Measurements from ENCODE around the gene POLE2. TPM values are rescaled to one million over a fixed set of nuclear protein-coding genes. Genes with fewer than 3 reads are reported as not detected.

The POLE2 gene
- total and polyA plus RNA-seq, 2 donors (not counting 1 experiment from before 2014, with no cell fraction given): 4.5 to 8.7 TPM

GRCh38 chr14:49598485-49599300 is 89.3 kb downstream of the POLE2 start, which contains the start of gene LRR1:
Gene LRR1, plus strand, starts transcription at chr14:49598940. Its CDS starts 81 bp downstream, at chr14:49599021.
- Histone ChIP-seq H3K36me3 (ENCODE audit: control insufficient read depth, insufficient read depth, low read length) (no peaks in the 10 kb centered on the region), H2AFZ (ENCODE audit: low read length) (peak within 1 kb of the TSS; percentile 82), H3K9me3 (ENCODE audit: control insufficient read depth, insufficient read depth, low read depth, low read length) (no peaks in the 10 kb centered on the region), H3K79me2 (ENCODE audit: control insufficient read depth, insufficient read depth, low read length) (peaks cover 34% of the 10 kb centered on the region), H3K4me2 (ENCODE audit: extremely low read depth, insufficient read depth, low read length) (peak within 1 kb of the TSS; percentile 99), H3K4me1 (ENCODE audit: control insufficient read depth, extremely low read depth, insufficient read depth, low read length) (no peaks in the 10 kb centered on the region), H4K20me1 (ENCODE audit: control insufficient read depth, extremely low read depth, insufficient read depth, low read length) (no peaks in the 10 kb centered on the region), H3K4me3 (replicated peaks in 1 of 4; ENCODE audit: control extremely low read depth in 1 of 4, insufficient read depth in 1 of 4, low read depth in 3 of 4, low read length in 4 of 4) (peak within 1 kb of the TSS; percentile 91 to 97 (median 94)), H3K9ac (ENCODE audit: insufficient read depth, low read length) (peak within 1 kb of the TSS; percentile 100), H3K27me3 (ENCODE audit: control insufficient read depth, insufficient read depth, low read length) (no peaks in the 10 kb centered on the region), H3K27ac (ENCODE audit: insufficient read depth, low read length) (peak within 1 kb of the TSS; percentile 98)
- peak in 1 of 2 donors; percentile 3 for TF ChIP-seq CTCF (conservative IDR thresholded peaks at IDR 0.05 in 1 of 2, IDR thresholded peaks at IDR 0.05 in 1 of 2; ENCODE audit: low read depth in 1 of 2, low read length in 2 of 2)
- TF ChIP-seq EZH2 (IDR thresholded peaks at IDR 0.05; ENCODE audit: low read length, missing control alignments): no peak
- DNase-seq (ENCODE audit: low read depth in 2 of 2): peak; percentile 81 to 84

GRCh38 chr14:49598189-49598484 is 89.9 kb downstream of the POLE2 start:
- no peaks in the 10 kb centered on the region for H3K27me3 ChIP-seq (ENCODE audit: control insufficient read depth, insufficient read depth, low read length)
- no peaks in the 10 kb centered on the region for H3K36me3 ChIP-seq (ENCODE audit: control insufficient read depth, insufficient read depth, low read length)
- peak overlapping the region; percentile 99 for H3K4me2 ChIP-seq (ENCODE audit: extremely low read depth, insufficient read depth, low read length)
- TF ChIP-seq CTCF (conservative IDR thresholded peaks at IDR 0.05 in 1 of 2, IDR thresholded peaks at IDR 0.05 in 1 of 2; ENCODE audit: low read depth in 1 of 2, low read length in 2 of 2): no peak
- H3K27ac ChIP-seq (ENCODE audit: insufficient read depth, low read length): peak overlapping the region; percentile 98
- peak overlapping the region; percentile 91 to 97 (median 94) for H3K4me3 ChIP-seq (replicated peaks in 1 of 4; ENCODE audit: control extremely low read depth in 1 of 4, insufficient read depth in 1 of 4, low read depth in 3 of 4, low read length in 4 of 4)
- peak overlapping the region; percentile 100 for H3K9ac ChIP-seq (ENCODE audit: insufficient read depth, low read length)
- H4K20me1 ChIP-seq (ENCODE audit: control insufficient read depth, extremely low read depth, insufficient read depth, low read length): no peaks in the 10 kb centered on the region
- peak overlapping the region; percentile 82 for H2AFZ ChIP-seq (ENCODE audit: low read length)
- peaks cover 33% of the 10 kb centered on the region for H3K79me2 ChIP-seq (ENCODE audit: control insufficient read depth, insufficient read depth, low read length)
- DNase-seq (ENCODE audit: low read depth in 2 of 2): no peak
- H3K4me1 ChIP-seq (ENCODE audit: control insufficient read depth, extremely low read depth, insufficient read depth, low read length): no peaks in the 10 kb centered on the region
- H3K9me3 ChIP-seq (ENCODE audit: control insufficient read depth, insufficient read depth, low read depth, low read length): no peaks in the 10 kb centered on the region

GRCh38 chr14:49594347-49595091 is 93.5 kb downstream of the POLE2 start:
- DNase-seq (ENCODE audit: low read depth in 2 of 2): peak; percentile 74 to 84
- H3K79me2 ChIP-seq (ENCODE audit: control insufficient read depth, insufficient read depth, low read length): peaks cover 20% of the 10 kb centered on the region
- no peaks in the 10 kb centered on the region for H3K27me3 ChIP-seq (ENCODE audit: control insufficient read depth, insufficient read depth, low read length)
- no peak overlapping the region for H3K4me3 ChIP-seq (replicated peaks in 1 of 4; ENCODE audit: control extremely low read depth in 1 of 4, insufficient read depth in 1 of 4, low read depth in 3 of 4, low read length in 4 of 4)
- H3K4me2 ChIP-seq (ENCODE audit: extremely low read depth, insufficient read depth, low read length): peak overlapping the region; percentile 33
- no peaks in the 10 kb centered on the region for H3K4me1 ChIP-seq (ENCODE audit: control insufficient read depth, extremely low read depth, insufficient read depth, low read length)
- H4K20me1 ChIP-seq (ENCODE audit: control insufficient read depth, extremely low read depth, insufficient read depth, low read length): no peaks in the 10 kb centered on the region
- H2AFZ ChIP-seq (ENCODE audit: low read length): no peak overlapping the region
- H3K9ac ChIP-seq (ENCODE audit: insufficient read depth, low read length): no peak overlapping the region
- TF ChIP-seq EZH2 (IDR thresholded peaks at IDR 0.05; ENCODE audit: low read length, missing control alignments) (no peak), CTCF (conservative IDR thresholded peaks at IDR 0.05 in 1 of 2, IDR thresholded peaks at IDR 0.05 in 1 of 2; ENCODE audit: low read depth in 1 of 2, low read length in 2 of 2) (no peak)
- H3K36me3 ChIP-seq (ENCODE audit: control insufficient read depth, insufficient read depth, low read length): no peaks in the 10 kb centered on the region
- no peaks in the 10 kb centered on the region for H3K9me3 ChIP-seq (ENCODE audit: control insufficient read depth, insufficient read depth, low read depth, low read length)
- H3K27ac ChIP-seq (ENCODE audit: insufficient read depth, low read length): peak overlapping the region; percentile 34
